GM18498 (cell line): ENCODE measurements around the gene TRAF4.

Experiments used
- ATAC-seq: cut with Tn5 transposase; IDR thresholded peaks from one replicate; pipeline ENCODE4 v1.9.1; 2021; ENCODE audit warnings: mild to moderate bottlenecking, moderate library complexity; ENCODE audit not compliant: unreplicated experiment

The TRAF4 gene

GRCh38 chr17:28747051-28747691 is 3.4 kb downstream of the TRAF4 start:
- ATAC-seq, result no peak

GRCh38 chr17:28747801-28748750 is 4.3 kb downstream of the TRAF4 start:
- no peak for ATAC-seq

- no peak for ATAC-seq
Measured at GRCh38 chr17:28748852-28749515, 5.2 kb downstream of the TRAF4 start.

- no peak for ATAC-seq
Measured at GRCh38 chr17:28749516-28750177, 5.8 kb downstream of the TRAF4 start.

GRCh38 chr17:28750178-28751047 is 6.6 kb downstream of the TRAF4 start:
- ATAC-seq, result peak; percentile 59

- no peak for ATAC-seq
Measured at GRCh38 chr17:28751600-28752366, 8.0 kb downstream of the TRAF4 start.

- ATAC-seq, result no peak
Measured at GRCh38 chr17:28755486-28755885, 11.7 kb downstream of the TRAF4 start.

GRCh38 chr17:28756049-28756804 is 12.4 kb downstream of the TRAF4 start:
- no peak for ATAC-seq

- no peak for ATAC-seq
Measured at GRCh38 chr17:28758411-28759121, 14.8 kb downstream of the TRAF4 start.

- no peak for ATAC-seq
Measured at GRCh38 chr17:28759256-28759865, 15.6 kb downstream of the TRAF4 start.

GRCh38 chr17:28760601-28761562 is 17.1 kb downstream of the TRAF4 start:
- no peak for ATAC-seq

GRCh38 chr17:28763137-28763799 is 19.5 kb downstream of the TRAF4 start:
- ATAC-seq, result peak; percentile 69

GRCh38 chr17:28763804-28764266 is 20.0 kb downstream of the TRAF4 start:
- ATAC-seq, result peak; percentile 37

GRCh38 chr17:28765038-28765437 is 21.2 kb downstream of the TRAF4 start:
- ATAC-seq, result no peak

GRCh38 chr17:28773736-28774135 is 29.9 kb downstream of the TRAF4 start:
- ATAC-seq, result no peak

- ATAC-seq, result no peak
Measured at GRCh38 chr17:28774206-28774605, 30.4 kb downstream of the TRAF4 start.
